ENCODE results near the gene TRAPPC5. TPM values are rescaled to one million over a fixed set of nuclear protein-coding genes. Genes with fewer than 3 reads are reported as not detected.

The TRAPPC5 gene
- total RNA-seq, 1 experiment from 2014 or later: 124 TPM

DNA sequence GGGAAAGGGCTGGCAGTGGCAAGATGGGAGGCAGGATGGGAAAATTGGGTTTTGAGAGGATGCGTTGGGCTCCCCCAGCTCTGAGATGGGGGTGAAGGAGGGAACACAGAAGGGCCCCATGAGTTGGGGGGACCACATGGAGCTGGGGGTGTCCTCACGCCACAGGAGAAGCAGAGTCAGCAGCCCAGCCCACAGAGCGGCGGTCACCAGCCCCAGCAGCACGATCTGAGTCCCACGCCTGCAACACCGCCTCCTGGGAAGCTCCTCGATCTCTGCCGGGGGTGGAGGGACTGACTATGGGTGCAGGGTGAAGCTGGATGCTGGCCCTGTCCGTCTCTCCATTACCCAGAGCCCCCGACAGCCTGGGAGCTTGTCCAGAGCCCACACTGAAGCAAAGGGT is 17.9 kb downstream of the TRAPPC5 start (continued):
- TF ChIP-seq FOXK1 (CRISPR knock-in tag; IDR thresholded peaks at IDR 0.05): no peak

DNA sequence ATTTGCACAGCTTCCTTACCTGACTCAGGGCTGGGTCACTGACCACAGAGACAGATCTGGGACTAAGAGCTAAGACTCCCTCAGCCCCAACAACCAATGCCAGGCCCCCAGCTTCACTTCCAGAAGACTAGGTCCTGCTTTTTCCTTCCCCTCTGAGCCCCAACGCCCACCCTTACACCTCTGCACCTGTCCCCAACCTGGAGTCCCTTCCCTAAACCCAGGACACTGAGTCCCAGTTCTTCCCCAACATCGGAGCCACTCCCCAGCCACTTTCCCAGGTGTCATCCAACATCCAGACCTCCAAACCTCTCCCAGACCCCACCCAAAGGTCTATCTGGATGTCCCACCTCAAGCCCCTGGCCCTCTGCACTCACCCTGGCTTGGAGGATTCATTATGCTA is 18.4 kb downstream of the TRAPPC5 start:
- Mint-ChIP-seq H3K4me3 (peak overlapping the region; percentile 45; the same call in 1 of the 2 replicates), H3K27ac (no peak overlapping the region), H3K4me1 (peaks cover 23% of the 10 kb centered on the region), H3K27me3 (ENCODE audit: low read depth) (peaks cover 21% of the 10 kb centered on the region), H3K9me3 (no peaks in the 10 kb centered on the region), H3K36me3 (no peaks in the 10 kb centered on the region)
- CTCF ChIA-PET: interaction anchor here (1.0 to 5.0 kb wide), 4 partner anchors 10 to 131 kb away, joined by 3 to 40 read pairs (median 8); partner anchors contain the start of gene TRAPPC5
- ATAC-seq: no peak
- POLR2A ChIA-PET: no interaction called here
- no peak for DNase-seq (ENCODE audit: low spot score)
- TF ChIP-seq JAZF1 (CRISPR knock-in tag; IDR thresholded peaks at IDR 0.05) (no peak), ESRRA (CRISPR knock-in tag; IDR thresholded peaks at IDR 0.05; ENCODE audit: borderline replicate concordance) (no peak), FOXK1 (CRISPR knock-in tag; IDR thresholded peaks at IDR 0.05) (no peak), EMX1 (CRISPR knock-in tag; IDR thresholded peaks at IDR 0.05) (no peak)
- TF ChIP-seq, protein P1, sequence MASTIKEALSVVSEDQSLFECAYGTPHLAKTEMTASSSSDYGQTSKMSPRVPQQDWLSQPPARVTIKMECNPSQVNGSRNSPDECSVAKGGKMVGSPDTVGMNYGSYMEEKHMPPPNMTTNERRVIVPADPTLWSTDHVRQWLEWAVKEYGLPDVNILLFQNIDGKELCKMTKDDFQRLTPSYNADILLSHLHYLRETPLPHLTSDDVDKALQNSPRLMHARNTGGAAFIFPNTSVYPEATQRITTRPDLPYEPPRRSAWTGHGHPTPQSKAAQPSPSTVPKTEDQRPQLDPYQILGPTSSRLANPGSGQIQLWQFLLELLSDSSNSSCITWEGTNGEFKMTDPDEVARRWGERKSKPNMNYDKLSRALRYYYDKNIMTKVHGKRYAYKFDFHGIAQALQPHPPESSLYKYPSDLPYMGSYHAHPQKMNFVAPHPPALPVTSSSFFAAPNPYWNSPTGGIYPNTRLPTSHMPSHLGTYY (CRISPR knock-in tag; IDR thresholded peaks at IDR 0.05): no peak
- TF ChIP-seq, protein P2, sequence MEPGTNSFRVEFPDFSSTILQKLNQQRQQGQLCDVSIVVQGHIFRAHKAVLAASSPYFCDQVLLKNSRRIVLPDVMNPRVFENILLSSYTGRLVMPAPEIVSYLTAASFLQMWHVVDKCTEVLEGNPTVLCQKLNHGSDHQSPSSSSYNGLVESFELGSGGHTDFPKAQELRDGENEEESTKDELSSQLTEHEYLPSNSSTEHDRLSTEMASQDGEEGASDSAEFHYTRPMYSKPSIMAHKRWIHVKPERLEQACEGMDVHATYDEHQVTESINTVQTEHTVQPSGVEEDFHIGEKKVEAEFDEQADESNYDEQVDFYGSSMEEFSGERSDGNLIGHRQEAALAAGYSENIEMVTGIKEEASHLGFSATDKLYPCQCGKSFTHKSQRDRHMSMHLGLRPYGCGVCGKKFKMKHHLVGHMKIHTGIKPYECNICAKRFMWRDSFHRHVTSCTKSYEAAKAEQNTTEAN (CRISPR knock-in tag; IDR thresholded peaks at IDR 0.05): no peak
- TF ChIP-seq, protein P3, sequence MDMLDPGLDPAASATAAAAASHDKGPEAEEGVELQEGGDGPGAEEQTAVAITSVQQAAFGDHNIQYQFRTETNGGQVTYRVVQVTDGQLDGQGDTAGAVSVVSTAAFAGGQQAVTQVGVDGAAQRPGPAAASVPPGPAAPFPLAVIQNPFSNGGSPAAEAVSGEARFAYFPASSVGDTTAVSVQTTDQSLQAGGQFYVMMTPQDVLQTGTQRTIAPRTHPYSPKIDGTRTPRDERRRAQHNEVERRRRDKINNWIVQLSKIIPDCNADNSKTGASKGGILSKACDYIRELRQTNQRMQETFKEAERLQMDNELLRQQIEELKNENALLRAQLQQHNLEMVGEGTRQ (CRISPR knock-in tag; IDR thresholded peaks at IDR 0.05): no peak
- TF ChIP-seq, protein P4, sequence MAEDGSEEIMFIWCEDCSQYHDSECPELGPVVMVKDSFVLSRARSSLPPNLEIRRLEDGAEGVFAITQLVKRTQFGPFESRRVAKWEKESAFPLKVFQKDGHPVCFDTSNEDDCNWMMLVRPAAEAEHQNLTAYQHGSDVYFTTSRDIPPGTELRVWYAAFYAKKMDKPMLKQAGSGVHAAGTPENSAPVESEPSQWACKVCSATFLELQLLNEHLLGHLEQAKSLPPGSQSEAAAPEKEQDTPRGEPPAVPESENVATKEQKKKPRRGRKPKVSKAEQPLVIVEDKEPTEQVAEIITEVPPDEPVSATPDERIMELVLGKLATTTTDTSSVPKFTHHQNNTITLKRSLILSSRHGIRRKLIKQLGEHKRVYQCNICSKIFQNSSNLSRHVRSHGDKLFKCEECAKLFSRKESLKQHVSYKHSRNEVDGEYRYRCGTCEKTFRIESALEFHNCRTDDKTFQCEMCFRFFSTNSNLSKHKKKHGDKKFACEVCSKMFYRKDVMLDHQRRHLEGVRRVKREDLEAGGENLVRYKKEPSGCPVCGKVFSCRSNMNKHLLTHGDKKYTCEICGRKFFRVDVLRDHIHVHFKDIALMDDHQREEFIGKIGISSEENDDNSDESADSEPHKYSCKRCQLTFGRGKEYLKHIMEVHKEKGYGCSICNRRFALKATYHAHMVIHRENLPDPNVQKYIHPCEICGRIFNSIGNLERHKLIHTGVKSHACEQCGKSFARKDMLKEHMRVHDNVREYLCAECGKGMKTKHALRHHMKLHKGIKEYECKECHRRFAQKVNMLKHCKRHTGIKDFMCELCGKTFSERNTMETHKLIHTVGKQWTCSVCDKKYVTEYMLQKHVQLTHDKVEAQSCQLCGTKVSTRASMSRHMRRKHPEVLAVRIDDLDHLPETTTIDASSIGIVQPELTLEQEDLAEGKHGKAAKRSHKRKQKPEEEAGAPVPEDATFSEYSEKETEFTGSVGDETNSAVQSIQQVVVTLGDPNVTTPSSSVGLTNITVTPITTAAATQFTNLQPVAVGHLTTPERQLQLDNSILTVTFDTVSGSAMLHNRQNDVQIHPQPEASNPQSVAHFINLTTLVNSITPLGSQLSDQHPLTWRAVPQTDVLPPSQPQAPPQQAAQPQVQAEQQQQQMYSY (CRISPR knock-in tag; IDR thresholded peaks at IDR 0.05): no peak

DNA sequence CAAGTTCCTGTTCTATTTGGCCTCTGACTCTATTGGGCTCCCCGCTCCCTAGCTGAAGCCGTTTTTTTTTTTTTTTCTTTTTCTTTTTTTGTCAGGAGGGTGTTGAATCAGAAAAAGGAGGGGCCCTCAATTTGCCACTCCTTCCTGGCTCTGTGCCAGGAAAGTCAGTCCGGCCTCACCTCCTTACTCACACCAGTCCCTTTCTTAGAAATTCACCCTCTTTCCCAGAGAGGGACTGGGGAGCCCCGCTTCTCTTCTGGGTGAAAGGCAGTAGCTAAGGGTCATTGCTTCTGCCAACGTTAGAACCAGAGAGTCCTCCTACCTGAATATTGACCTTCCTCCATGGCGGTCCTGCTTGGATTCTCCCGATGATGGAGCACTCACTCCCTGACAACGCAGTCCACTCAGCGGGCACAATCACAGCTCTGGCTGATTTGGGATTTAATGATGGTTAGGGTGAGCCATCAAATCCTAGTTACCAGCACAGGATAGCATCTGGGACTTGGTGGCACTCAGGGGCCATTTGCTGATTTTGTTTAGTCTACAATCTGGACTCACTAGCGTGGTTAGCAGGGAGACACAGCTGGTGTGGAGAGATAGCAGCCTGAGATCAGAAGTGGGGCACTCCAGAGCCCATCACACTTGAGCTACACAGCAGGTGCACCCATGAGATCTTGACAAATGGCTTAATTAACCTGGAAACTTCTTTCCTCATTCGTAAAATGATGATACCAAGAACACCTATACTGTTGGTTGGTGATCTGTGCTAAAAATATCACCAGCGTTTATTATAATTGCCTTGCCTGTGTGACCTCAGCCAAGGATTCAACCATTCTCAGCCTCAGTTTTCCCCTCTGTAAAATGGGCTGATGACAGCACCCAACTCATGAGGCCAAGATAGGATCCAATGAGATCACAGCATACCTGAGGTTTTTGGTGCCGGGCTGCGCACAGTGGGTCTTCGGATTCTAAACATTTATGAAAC is 19.1 kb downstream of the TRAPPC5 start:
- DNase-seq (ENCODE audit: low spot score) (no peak), ATAC-seq (no peak)
- Mint-ChIP-seq H3K36me3 (no peaks in the 10 kb centered on the region), H3K27me3 (ENCODE audit: low read depth) (peaks cover 21% of the 10 kb centered on the region), H3K4me1 (peaks cover 23% of the 10 kb centered on the region), H3K9me3 (no peaks in the 10 kb centered on the region), H3K27ac (no peak overlapping the region), H3K4me3 (no peak overlapping the region)
- TF ChIP-seq, protein P5, sequence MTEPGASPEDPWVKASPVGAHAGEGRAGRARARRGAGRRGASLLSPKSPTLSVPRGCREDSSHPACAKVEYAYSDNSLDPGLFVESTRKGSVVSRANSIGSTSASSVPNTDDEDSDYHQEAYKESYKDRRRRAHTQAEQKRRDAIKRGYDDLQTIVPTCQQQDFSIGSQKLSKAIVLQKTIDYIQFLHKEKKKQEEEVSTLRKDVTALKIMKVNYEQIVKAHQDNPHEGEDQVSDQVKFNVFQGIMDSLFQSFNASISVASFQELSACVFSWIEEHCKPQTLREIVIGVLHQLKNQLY (CRISPR knock-in tag; IDR thresholded peaks at IDR 0.05): no peak
- TF ChIP-seq, protein P6, sequence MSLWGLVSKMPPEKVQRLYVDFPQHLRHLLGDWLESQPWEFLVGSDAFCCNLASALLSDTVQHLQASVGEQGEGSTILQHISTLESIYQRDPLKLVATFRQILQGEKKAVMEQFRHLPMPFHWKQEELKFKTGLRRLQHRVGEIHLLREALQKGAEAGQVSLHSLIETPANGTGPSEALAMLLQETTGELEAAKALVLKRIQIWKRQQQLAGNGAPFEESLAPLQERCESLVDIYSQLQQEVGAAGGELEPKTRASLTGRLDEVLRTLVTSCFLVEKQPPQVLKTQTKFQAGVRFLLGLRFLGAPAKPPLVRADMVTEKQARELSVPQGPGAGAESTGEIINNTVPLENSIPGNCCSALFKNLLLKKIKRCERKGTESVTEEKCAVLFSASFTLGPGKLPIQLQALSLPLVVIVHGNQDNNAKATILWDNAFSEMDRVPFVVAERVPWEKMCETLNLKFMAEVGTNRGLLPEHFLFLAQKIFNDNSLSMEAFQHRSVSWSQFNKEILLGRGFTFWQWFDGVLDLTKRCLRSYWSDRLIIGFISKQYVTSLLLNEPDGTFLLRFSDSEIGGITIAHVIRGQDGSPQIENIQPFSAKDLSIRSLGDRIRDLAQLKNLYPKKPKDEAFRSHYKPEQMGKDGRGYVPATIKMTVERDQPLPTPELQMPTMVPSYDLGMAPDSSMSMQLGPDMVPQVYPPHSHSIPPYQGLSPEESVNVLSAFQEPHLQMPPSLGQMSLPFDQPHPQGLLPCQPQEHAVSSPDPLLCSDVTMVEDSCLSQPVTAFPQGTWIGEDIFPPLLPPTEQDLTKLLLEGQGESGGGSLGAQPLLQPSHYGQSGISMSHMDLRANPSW (CRISPR knock-in tag; conservative IDR thresholded peaks at IDR 0.05; ENCODE audit: low read depth): no peak
- ChIA-PET POLR2A (no interaction called here), CTCF (interaction anchor here (1.0 to 5.0 kb wide), 4 partner anchors 9 to 131 kb away, joined by 3 to 40 read pairs (median 8); partner anchors contain the start of gene TRAPPC5)
